PFSK-1 (cell line): Measurements from ENCODE around the gene ADGRB2.

ENCODE experiments used
- FOXP2 ChIP-seq: optimal IDR thresholded peaks from 2 replicates; pipeline ENCODE3; 2011; ENCODE audit warnings: borderline replicate concordance, control low read depth, inconsistent platforms; ENCODE audit not compliant: insufficient read depth; ENCODE audit errors: extremely low read length, extremely low read depth
- POLR2AphosphoS5 ChIP-seq: IDR thresholded peaks from 2 replicates; pipeline ENCODE4 v1.6.1; 2012; ENCODE audit warnings: low read depth, mild to moderate bottlenecking, control low read depth, low read length, moderate library complexity
- SIN3A ChIP-seq: IDR thresholded peaks from 2 replicates; pipeline ENCODE4 v1.6.1; 2012; ENCODE audit warnings: mild to moderate bottlenecking, low read length, moderate library complexity, borderline replicate concordance; ENCODE audit not compliant: insufficient read depth
- TAF1 ChIP-seq: IDR thresholded peaks from 2 replicates; pipeline ENCODE4 v1.6.1; 2012; ENCODE audit warnings: low read length, control low read depth, borderline replicate concordance; ENCODE audit not compliant: insufficient read depth
- TF ChIP-seq, protein P1 (sequence below), 2 experiments: IDR thresholded peaks; 2 replicates each; pipeline versions ENCODE4 v1.6.1 to v1.8.0; 2011 to 2012; ENCODE audit warnings: low read depth in 2 of 2, low read length in 2 of 2, control low read depth in 1 of 2, inconsistent platforms in 1 of 2, mild to moderate bottlenecking in 1 of 2, moderate library complexity in 1 of 2; ENCODE audit not compliant: insufficient read depth in 1 of 2

Gene ADGRB2

DNA sequence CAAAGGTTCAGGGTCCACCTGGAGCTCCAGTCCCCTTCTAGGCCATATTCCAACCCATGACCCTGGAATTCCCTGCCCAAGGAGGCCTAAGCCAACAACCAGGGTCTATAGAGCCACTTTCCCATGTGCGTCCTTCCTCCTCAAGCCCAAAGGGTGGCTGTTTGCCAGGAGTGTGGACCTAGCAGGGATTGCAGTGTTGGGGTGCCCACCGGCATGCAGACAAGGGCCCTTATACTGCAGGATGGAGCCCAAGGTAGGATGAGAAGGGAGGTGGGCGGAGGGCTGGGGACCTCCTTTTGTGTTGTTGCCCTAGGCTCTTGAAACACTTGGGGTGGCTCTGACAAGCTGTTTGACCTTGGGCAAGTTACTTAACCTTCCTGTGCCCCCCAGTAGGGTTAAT lies 19.7 kb upstream of the ADGRB2 start:
- TF ChIP-seq SIN3A (no peak), FOXP2 (no peak), POLR2AphosphoS5 (no peak), TAF1 (no peak)
- TF ChIP-seq, protein P1, sequence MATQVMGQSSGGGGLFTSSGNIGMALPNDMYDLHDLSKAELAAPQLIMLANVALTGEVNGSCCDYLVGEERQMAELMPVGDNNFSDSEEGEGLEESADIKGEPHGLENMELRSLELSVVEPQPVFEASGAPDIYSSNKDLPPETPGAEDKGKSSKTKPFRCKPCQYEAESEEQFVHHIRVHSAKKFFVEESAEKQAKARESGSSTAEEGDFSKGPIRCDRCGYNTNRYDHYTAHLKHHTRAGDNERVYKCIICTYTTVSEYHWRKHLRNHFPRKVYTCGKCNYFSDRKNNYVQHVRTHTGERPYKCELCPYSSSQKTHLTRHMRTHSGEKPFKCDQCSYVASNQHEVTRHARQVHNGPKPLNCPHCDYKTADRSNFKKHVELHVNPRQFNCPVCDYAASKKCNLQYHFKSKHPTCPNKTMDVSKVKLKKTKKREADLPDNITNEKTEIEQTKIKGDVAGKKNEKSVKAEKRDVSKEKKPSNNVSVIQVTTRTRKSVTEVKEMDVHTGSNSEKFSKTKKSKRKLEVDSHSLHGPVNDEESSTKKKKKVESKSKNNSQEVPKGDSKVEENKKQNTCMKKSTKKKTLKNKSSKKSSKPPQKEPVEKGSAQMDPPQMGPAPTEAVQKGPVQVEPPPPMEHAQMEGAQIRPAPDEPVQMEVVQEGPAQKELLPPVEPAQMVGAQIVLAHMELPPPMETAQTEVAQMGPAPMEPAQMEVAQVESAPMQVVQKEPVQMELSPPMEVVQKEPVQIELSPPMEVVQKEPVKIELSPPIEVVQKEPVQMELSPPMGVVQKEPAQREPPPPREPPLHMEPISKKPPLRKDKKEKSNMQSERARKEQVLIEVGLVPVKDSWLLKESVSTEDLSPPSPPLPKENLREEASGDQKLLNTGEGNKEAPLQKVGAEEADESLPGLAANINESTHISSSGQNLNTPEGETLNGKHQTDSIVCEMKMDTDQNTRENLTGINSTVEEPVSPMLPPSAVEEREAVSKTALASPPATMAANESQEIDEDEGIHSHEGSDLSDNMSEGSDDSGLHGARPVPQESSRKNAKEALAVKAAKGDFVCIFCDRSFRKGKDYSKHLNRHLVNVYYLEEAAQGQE (IDR thresholded peaks at IDR 0.05; ENCODE audit: insufficient read depth in 1 of 2, low read depth in 2 of 2, low read length in 2 of 2): no peak

GRCh38 chr1:31782421-31783410 lies 18.6 kb upstream of the ADGRB2 start:
- no peak for TF ChIP-seq SIN3A
- TF ChIP-seq POLR2AphosphoS5: no peak
- TF ChIP-seq FOXP2: no peak
- TF ChIP-seq, protein P1 (IDR thresholded peaks at IDR 0.05; ENCODE audit: insufficient read depth in 1 of 2, low read depth in 2 of 2, low read length in 2 of 2): no peak
- TF ChIP-seq TAF1: no peak

GRCh38 chr1:31781756-31782371 lies 17.7 kb upstream of the ADGRB2 start:
- TF ChIP-seq TAF1: no peak
- TF ChIP-seq SIN3A: no peak
- no peak for TF ChIP-seq FOXP2
- TF ChIP-seq POLR2AphosphoS5: no peak
- TF ChIP-seq, protein P1 (IDR thresholded peaks at IDR 0.05; ENCODE audit: insufficient read depth in 1 of 2, low read depth in 2 of 2, low read length in 2 of 2): no peak

GRCh38 chr1:31781138-31781755 lies 17.1 kb upstream of the ADGRB2 start:
- TF ChIP-seq TAF1 (no peak), POLR2AphosphoS5 (no peak), SIN3A (no peak), FOXP2 (no peak)
- TF ChIP-seq, protein P1 (IDR thresholded peaks at IDR 0.05; ENCODE audit: insufficient read depth in 1 of 2, low read depth in 2 of 2, low read length in 2 of 2): no peak
